Measurements from ENCODE around the gene MAP3K14. TPM values are rescaled to one million over a fixed set of nuclear protein-coding genes. Genes with fewer than 3 reads are reported as not detected.

The MAP3K14 gene
- total and polyA plus RNA-seq, 10 of the 15 experiments (the other 5 are each of a cell fraction or from before 2014, with no cell fraction given): 2.1 to 33.3 (median 19.7) TPM

DNA sequence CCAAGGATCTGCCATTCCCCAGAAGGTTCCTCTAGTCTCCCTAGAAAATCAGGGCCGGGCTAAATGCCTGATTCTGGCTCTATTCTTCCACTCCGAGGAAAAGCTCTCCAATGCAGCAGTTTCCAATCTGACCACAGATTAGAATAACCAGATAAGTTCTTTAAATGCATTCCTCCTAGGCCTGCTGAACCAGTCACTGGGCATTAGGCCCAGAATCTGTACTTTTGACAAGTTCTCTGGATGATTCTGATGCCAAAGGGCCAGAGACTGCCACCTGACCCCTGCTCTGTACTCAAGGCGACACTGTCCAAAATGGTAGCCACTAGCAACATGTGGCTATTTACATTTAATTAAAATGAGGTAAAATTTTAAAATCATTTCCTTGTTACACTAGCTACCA is 22.3 kb downstream of the MAP3K14 start (continued):
- TF ChIP-seq WRNIP1 (IDR thresholded peaks at IDR 0.05; ENCODE audit: borderline replicate concordance, low read depth, low read length) (no peak), BHLHE40 (IDR thresholded peaks at IDR 0.05; ENCODE audit: borderline replicate concordance in 1 of 2, low read depth in 2 of 2, low read length in 1 of 2) (no peak), BRCA1 (IDR thresholded peaks at IDR 0.05; ENCODE audit: low read depth, low read length) (no peak), MEF2A (IDR thresholded peaks at IDR 0.05; ENCODE audit: insufficient read depth, low read depth, low read length) (no peak), SIX5 (IDR thresholded peaks at IDR 0.05; ENCODE audit: low read depth, low read length, severe bottlenecking) (no peak), MYB (IDR thresholded peaks at IDR 0.05; ENCODE audit: borderline replicate concordance, low read depth, low read length) (no peak), EED (IDR thresholded peaks at IDR 0.05; ENCODE audit: low read depth) (no peak)
- TF ChIP-seq, protein P1, sequence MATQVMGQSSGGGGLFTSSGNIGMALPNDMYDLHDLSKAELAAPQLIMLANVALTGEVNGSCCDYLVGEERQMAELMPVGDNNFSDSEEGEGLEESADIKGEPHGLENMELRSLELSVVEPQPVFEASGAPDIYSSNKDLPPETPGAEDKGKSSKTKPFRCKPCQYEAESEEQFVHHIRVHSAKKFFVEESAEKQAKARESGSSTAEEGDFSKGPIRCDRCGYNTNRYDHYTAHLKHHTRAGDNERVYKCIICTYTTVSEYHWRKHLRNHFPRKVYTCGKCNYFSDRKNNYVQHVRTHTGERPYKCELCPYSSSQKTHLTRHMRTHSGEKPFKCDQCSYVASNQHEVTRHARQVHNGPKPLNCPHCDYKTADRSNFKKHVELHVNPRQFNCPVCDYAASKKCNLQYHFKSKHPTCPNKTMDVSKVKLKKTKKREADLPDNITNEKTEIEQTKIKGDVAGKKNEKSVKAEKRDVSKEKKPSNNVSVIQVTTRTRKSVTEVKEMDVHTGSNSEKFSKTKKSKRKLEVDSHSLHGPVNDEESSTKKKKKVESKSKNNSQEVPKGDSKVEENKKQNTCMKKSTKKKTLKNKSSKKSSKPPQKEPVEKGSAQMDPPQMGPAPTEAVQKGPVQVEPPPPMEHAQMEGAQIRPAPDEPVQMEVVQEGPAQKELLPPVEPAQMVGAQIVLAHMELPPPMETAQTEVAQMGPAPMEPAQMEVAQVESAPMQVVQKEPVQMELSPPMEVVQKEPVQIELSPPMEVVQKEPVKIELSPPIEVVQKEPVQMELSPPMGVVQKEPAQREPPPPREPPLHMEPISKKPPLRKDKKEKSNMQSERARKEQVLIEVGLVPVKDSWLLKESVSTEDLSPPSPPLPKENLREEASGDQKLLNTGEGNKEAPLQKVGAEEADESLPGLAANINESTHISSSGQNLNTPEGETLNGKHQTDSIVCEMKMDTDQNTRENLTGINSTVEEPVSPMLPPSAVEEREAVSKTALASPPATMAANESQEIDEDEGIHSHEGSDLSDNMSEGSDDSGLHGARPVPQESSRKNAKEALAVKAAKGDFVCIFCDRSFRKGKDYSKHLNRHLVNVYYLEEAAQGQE (IDR thresholded peaks at IDR 0.05; ENCODE audit: low read depth, low read length): no peak

All from GM12878 (cell line).